ENCODE data around the gene NR2F1-AS1. TPM values are rescaled to one million over a fixed set of nuclear protein-coding genes. Genes with fewer than 3 reads are reported as not detected.

Gene NR2F1-AS1
- total RNA-seq, 2 donors from 2014 or later = 1.4 to 3.3 TPM

DNA sequence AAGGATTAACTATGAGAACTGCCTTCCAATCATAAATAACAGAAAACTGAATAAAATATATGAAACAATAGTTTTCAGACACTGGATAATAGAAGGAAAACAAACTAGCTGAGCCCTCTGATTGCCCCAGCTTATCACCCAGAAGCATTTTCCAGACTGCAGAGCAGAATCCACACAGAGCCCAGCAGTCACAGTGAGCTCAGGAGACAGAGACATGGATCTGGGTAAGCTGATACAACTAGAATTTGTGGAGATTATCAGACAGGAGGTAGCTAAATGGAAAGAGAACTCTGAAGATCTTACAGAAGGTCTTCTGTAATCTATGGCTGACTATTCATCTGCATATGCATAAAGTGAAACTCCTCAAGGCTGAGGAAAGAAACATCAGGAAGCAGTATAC lies 128.8 kb downstream of the NR2F1-AS1 start:
- Histone ChIP-seq H3K27ac (ENCODE audit: low read depth, low read length) (no peak overlapping the region), H3K27me3 (ENCODE audit: control insufficient read depth, insufficient read depth, low read length, poor library complexity, severe bottlenecking) (no peaks in the 10 kb centered on the region), H3K9ac (ENCODE audit: extremely low read depth, low read length, poor library complexity, severe bottlenecking) (no peak overlapping the region), H3K4me1 (ENCODE audit: control insufficient read depth, insufficient read depth, low read length) (no peaks in the 10 kb centered on the region), H3K36me3 (ENCODE audit: control insufficient read depth, insufficient read depth, low read length) (no peaks in the 10 kb centered on the region), H3K9me3 (ENCODE audit: control insufficient read depth, low read length) (no peaks in the 10 kb centered on the region), H3K4me3 (ENCODE audit: low read length) (no peak overlapping the region)
- Mint-ChIP-seq H3K27ac (no peak overlapping the region), H3K4me3 (no peak overlapping the region), H3K9me3 (peaks cover 8% of the 10 kb centered on the region), H3K27me3 (ENCODE audit: insufficient read depth) (peaks cover 2% of the 10 kb centered on the region), H3K36me3 (ENCODE audit: low read depth) (no peaks in the 10 kb centered on the region), H3K4me1 (peaks cover 16% of the 10 kb centered on the region)
- TF ChIP-seq, protein P1, sequence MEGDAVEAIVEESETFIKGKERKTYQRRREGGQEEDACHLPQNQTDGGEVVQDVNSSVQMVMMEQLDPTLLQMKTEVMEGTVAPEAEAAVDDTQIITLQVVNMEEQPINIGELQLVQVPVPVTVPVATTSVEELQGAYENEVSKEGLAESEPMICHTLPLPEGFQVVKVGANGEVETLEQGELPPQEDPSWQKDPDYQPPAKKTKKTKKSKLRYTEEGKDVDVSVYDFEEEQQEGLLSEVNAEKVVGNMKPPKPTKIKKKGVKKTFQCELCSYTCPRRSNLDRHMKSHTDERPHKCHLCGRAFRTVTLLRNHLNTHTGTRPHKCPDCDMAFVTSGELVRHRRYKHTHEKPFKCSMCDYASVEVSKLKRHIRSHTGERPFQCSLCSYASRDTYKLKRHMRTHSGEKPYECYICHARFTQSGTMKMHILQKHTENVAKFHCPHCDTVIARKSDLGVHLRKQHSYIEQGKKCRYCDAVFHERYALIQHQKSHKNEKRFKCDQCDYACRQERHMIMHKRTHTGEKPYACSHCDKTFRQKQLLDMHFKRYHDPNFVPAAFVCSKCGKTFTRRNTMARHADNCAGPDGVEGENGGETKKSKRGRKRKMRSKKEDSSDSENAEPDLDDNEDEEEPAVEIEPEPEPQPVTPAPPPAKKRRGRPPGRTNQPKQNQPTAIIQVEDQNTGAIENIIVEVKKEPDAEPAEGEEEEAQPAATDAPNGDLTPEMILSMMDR (conservative IDR thresholded peaks at IDR 0.05) = no peak
- DNase-seq = no peak

DNA sequence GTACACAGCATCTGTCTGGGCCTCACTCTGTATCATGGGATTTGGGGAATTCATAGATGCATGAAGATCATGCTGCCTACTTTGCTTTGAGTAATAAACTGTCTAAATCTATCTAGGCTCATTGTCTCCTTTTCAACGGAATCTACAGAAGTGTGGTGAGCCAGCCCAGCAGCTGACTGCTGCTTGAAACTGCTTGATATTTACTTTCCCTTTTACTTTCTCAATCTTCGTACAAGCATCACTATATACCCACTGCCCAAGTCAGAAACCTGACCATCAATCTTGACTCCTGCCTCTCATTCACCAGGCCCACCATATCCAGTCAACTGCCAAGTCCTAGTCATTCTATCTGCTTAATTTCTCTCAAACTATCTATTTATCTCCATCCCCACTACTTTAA lies 142.9 kb downstream of the NR2F1-AS1 start:
- Histone ChIP-seq H3K4me3 (ENCODE audit: low read length) (no peak overlapping the region), H3K9me3 (ENCODE audit: control insufficient read depth, low read length) (peaks cover 21% of the 10 kb centered on the region), H3K27me3 (ENCODE audit: control insufficient read depth, insufficient read depth, low read length, poor library complexity, severe bottlenecking) (peaks cover 30% of the 10 kb centered on the region), H3K27ac (ENCODE audit: low read depth, low read length) (no peak overlapping the region), H3K4me1 (ENCODE audit: control insufficient read depth, insufficient read depth, low read length) (no peaks in the 10 kb centered on the region), H3K36me3 (ENCODE audit: control insufficient read depth, insufficient read depth, low read length) (no peaks in the 10 kb centered on the region), H3K9ac (ENCODE audit: extremely low read depth, low read length, poor library complexity, severe bottlenecking) (no peak overlapping the region)
- H3K9me3 Mint-ChIP-seq = peaks cover 28% of the 10 kb centered on the region
- no peaks in the 10 kb centered on the region for H3K36me3 Mint-ChIP-seq (ENCODE audit: low read depth)
- TF ChIP-seq, protein P1 (conservative IDR thresholded peaks at IDR 0.05) = no peak
- no peaks in the 10 kb centered on the region for H3K27me3 Mint-ChIP-seq (ENCODE audit: insufficient read depth)
- H3K27ac Mint-ChIP-seq = no peak overlapping the region
- no peaks in the 10 kb centered on the region for H3K4me1 Mint-ChIP-seq
- no peak for DNase-seq
- WGBS, 2 experiments (ENCODE audit: insufficient coverage in 1 of 2, insufficient read length in 1 of 2) = 89 to 100% methylated on average over 2 of the region's 2 CpGs
- H3K4me3 Mint-ChIP-seq = no peak overlapping the region

DNA sequence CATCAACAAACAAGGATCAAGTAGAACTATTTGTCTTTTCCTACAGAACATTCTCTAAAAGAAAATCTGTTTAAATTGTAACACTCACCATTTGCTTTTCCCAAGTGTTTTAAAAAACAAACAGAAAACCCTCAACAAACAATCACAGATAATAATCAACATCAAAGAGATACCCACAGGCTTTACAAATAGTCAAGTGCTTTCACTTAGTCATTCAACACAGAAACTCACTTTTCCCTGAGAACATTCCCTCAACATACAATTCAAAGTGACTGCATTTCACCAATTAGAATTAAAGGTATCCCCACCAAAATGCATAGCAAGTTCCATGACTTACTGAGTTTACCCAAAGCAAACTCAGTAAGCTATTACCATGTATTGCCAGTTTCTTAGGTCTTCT lies 144.9 kb downstream of the NR2F1-AS1 start:
- H3K4me1 Mint-ChIP-seq = no peaks in the 10 kb centered on the region
- peaks cover 9% of the 10 kb centered on the region for H3K9me3 ChIP-seq (ENCODE audit: control insufficient read depth, low read length)
- no peaks in the 10 kb centered on the region for H3K36me3 Mint-ChIP-seq (ENCODE audit: low read depth)
- H3K9me3 Mint-ChIP-seq = peaks cover 8% of the 10 kb centered on the region
- DNase-seq = no peak
- no peak overlapping the region for H3K27ac ChIP-seq (ENCODE audit: low read depth, low read length)
- H3K4me3 ChIP-seq (ENCODE audit: low read length) = no peak overlapping the region
- H3K4me3 Mint-ChIP-seq = no peak overlapping the region
- no peak overlapping the region for H3K27ac Mint-ChIP-seq
- no peaks in the 10 kb centered on the region for H3K36me3 ChIP-seq (ENCODE audit: control insufficient read depth, insufficient read depth, low read length)
- TF ChIP-seq, protein P1 (conservative IDR thresholded peaks at IDR 0.05) = no peak
- no peaks in the 10 kb centered on the region for H3K27me3 Mint-ChIP-seq (ENCODE audit: insufficient read depth)
- no peak overlapping the region for H3K9ac ChIP-seq (ENCODE audit: extremely low read depth, low read length, poor library complexity, severe bottlenecking)
- no peaks in the 10 kb centered on the region for H3K4me1 ChIP-seq (ENCODE audit: control insufficient read depth, insufficient read depth, low read length)
- peaks cover 30% of the 10 kb centered on the region for H3K27me3 ChIP-seq (ENCODE audit: control insufficient read depth, insufficient read depth, low read length, poor library complexity, severe bottlenecking)

Measured in endodermal cell (in vitro differentiated cells).